Neural cell (in vitro differentiated cells): Measurements from ENCODE around the gene TTLL1.

Experiments
- EP300 ChIP-seq: fragments of 450-650 bp; conservative IDR thresholded peaks from 2 replicates; pipeline ENCODE4 v1.6.1; 2014; ENCODE audit warnings: antibody characterized with exemption, mild to moderate bottlenecking, moderate library complexity; ENCODE audit not compliant: poor library complexity, severe bottlenecking
- EZH2 ChIP-seq: fragments of 200-600, 300-800 bp; shearing (Covaris generic), sonication (generic); IDR thresholded peaks from 2 replicates; pipeline ENCODE4 v1.6.1; 2014; ENCODE audit warnings: antibody characterized with exemption, low read length, borderline replicate concordance, mild to moderate bottlenecking; ENCODE audit not compliant: insufficient read depth, poor library complexity, severe bottlenecking
- POLR2AphosphoS5 ChIP-seq: IDR thresholded peaks from 2 replicates; pipeline ENCODE4 v1.6.1; 2012
- TF ChIP-seq, protein P1 (sequence below): IDR thresholded peaks from 2 replicates; pipeline ENCODE4 v1.6.1; 2012; ENCODE audit warnings: borderline replicate concordance
- TF ChIP-seq, protein P2 (sequence below): fragments of 450-650 bp; IDR thresholded peaks from 2 replicates; pipeline ENCODE4 v1.5.1; 2014; ENCODE audit warnings: antibody characterized with exemption, mild to moderate bottlenecking, moderate library complexity; ENCODE audit not compliant: poor library complexity, severe bottlenecking

DNA sequence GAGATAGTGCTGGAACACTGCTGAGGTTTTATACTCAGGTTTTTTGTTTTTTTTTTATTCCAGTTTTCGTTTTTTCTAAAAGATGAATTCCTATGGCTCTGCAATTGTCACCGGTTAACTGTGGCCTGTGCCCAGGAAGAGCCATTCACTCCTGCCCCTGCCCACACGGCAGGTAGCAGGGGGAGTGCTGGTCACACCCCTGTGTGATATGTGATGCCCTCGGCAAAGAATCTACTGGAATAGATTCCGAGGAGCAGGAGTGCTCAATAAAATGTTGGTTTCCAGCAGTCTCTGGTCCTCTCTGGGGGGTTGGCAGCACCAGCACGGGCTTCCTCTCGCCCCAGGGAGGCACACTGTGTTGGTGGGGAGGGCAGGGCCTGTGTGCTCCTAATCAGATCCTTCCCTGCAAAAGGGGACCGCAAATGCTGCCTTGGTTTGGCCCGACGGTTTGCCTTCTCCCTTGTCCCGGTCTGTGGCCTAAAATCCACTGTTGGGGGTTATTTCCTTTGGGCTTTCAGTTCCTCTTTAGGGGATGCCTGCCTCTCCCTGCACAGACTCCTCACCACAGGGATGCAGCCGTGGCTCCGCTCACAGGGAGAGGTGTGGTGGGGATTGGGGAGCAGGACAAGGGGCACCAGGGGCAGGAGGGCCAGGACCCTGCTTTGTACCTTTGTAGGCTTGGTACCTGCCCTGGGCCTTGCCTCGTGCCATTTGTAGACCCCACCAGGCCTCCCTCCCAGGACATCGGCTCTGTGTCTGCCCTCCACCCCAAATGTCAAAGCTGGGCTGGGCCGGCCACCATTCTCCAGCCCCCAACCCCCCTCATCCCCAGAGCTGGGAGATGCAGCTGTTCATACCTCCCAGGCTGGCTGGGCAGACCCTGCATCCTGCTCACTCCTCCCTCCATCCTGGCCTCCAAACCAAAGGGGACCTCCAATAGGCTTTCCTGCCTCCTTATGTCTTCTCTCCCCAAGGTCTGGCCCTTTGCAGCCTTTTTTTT is 40.5 kb upstream of the TTLL1 start:
- TF ChIP-seq EP300 = no peak
- TF ChIP-seq EZH2 = no peak
- TF ChIP-seq, protein P1, sequence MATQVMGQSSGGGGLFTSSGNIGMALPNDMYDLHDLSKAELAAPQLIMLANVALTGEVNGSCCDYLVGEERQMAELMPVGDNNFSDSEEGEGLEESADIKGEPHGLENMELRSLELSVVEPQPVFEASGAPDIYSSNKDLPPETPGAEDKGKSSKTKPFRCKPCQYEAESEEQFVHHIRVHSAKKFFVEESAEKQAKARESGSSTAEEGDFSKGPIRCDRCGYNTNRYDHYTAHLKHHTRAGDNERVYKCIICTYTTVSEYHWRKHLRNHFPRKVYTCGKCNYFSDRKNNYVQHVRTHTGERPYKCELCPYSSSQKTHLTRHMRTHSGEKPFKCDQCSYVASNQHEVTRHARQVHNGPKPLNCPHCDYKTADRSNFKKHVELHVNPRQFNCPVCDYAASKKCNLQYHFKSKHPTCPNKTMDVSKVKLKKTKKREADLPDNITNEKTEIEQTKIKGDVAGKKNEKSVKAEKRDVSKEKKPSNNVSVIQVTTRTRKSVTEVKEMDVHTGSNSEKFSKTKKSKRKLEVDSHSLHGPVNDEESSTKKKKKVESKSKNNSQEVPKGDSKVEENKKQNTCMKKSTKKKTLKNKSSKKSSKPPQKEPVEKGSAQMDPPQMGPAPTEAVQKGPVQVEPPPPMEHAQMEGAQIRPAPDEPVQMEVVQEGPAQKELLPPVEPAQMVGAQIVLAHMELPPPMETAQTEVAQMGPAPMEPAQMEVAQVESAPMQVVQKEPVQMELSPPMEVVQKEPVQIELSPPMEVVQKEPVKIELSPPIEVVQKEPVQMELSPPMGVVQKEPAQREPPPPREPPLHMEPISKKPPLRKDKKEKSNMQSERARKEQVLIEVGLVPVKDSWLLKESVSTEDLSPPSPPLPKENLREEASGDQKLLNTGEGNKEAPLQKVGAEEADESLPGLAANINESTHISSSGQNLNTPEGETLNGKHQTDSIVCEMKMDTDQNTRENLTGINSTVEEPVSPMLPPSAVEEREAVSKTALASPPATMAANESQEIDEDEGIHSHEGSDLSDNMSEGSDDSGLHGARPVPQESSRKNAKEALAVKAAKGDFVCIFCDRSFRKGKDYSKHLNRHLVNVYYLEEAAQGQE = no peak
- TF ChIP-seq, protein P2, sequence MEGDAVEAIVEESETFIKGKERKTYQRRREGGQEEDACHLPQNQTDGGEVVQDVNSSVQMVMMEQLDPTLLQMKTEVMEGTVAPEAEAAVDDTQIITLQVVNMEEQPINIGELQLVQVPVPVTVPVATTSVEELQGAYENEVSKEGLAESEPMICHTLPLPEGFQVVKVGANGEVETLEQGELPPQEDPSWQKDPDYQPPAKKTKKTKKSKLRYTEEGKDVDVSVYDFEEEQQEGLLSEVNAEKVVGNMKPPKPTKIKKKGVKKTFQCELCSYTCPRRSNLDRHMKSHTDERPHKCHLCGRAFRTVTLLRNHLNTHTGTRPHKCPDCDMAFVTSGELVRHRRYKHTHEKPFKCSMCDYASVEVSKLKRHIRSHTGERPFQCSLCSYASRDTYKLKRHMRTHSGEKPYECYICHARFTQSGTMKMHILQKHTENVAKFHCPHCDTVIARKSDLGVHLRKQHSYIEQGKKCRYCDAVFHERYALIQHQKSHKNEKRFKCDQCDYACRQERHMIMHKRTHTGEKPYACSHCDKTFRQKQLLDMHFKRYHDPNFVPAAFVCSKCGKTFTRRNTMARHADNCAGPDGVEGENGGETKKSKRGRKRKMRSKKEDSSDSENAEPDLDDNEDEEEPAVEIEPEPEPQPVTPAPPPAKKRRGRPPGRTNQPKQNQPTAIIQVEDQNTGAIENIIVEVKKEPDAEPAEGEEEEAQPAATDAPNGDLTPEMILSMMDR = no peak
- no peak for TF ChIP-seq POLR2AphosphoS5
